WTC11 (cell line): ENCODE measurements around the gene CHRM1.

Experiments used
- GTF2I ChIP-seq: fragments of 250-450 bp; sonication (Bioruptor Pico); conservative IDR thresholded peaks from 2 replicates; pipeline ENCODE4 v1.4.0; 2021; ENCODE audit warnings: mild to moderate bottlenecking
- NFE2L1 ChIP-seq: sonication (generic); formaldehyde crosslinking; IDR thresholded peaks from 2 replicates; pipeline ENCODE4 v1.8.1; 2023; ENCODE audit warnings: missing genetic modification reagents
- NR3C1 ChIP-seq: sonication (generic); formaldehyde crosslinking; conservative IDR thresholded peaks from 2 replicates; pipeline ENCODE4 v1.8.1; 2023; ENCODE audit warnings: low read depth, mild to moderate bottlenecking, missing genetic modification reagents
- PREB ChIP-seq: sonication (generic); formaldehyde crosslinking; IDR thresholded peaks from 2 replicates; pipeline ENCODE4 v1.8.1; 2022; ENCODE audit warnings: mild to moderate bottlenecking, missing genetic modification reagents, moderate library complexity, borderline replicate concordance
- SMAD3 ChIP-seq: sonication (generic); formaldehyde crosslinking; IDR thresholded peaks from 2 replicates; pipeline ENCODE4 v1.8.0; 2022; ENCODE audit warnings: missing genetic modification reagents, mild to moderate bottlenecking, borderline replicate concordance
- TCF7 ChIP-seq: sonication (generic); formaldehyde crosslinking; IDR thresholded peaks from 2 replicates; pipeline ENCODE4 v1.8.0; 2022; ENCODE audit warnings: mild to moderate bottlenecking, low read depth, missing genetic modification reagents, moderate library complexity
- TEAD4 ChIP-seq: sonication (generic); formaldehyde crosslinking; IDR thresholded peaks from 2 replicates; pipeline ENCODE4 v1.8.0; 2022; ENCODE audit warnings: mild to moderate bottlenecking, missing genetic modification reagents
- USF2 ChIP-seq: sonication (generic); formaldehyde crosslinking; IDR thresholded peaks from 2 replicates; pipeline ENCODE4 v1.8.1; 2023; ENCODE audit warnings: mild to moderate bottlenecking, missing genetic modification reagents, moderate library complexity
- TF ChIP-seq, protein P1 (sequence below): sonication (generic); formaldehyde crosslinking; IDR thresholded peaks from 2 replicates; pipeline ENCODE4 v1.8.1; 2023; ENCODE audit warnings: mild to moderate bottlenecking, moderate library complexity, missing genetic modification reagents
- TF ChIP-seq, protein P2 (sequence below): sonication (generic); formaldehyde crosslinking; IDR thresholded peaks from 2 replicates; pipeline ENCODE4 v1.8.1; 2022; ENCODE audit warnings: low read depth, mild to moderate bottlenecking, moderate library complexity, missing genetic modification reagents, borderline replicate concordance

DNA sequence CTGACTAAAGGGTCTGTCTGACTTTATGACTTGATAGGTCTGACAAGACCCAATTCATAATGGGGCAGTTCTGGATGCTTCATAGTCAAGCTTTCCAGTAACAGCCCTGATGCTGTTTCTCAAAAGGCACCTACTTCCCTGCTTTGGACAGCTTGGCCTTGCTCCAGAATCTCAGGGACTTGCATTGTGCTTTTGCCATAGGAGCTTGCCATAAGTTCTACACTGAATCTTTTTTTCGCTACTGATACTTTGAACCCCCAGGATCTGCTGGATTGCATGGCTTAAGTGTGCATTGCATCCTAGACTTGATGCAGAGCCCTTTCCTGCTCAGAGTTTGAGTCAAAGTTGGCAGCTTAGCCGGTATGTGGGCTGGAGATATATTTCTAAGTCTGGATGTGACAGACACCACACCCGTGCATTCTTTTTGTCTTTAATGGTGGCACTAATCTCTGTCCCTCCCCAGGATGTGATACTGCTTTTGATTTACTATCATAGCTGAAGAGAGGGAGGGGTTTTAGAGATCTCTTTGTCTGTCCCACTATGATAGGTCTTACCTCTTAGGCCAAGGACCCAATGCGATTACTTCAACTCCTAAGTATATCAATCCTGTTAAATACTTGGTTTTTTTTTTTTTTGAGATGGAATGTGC, 57.4 kb downstream of the CHRM1 start:
- no peak for TF ChIP-seq SMAD3 (CRISPR knock-in tag)
- no peak for TF ChIP-seq PREB (CRISPR knock-in tag)
- TF ChIP-seq NR3C1 (CRISPR knock-in tag): no peak
- no peak for TF ChIP-seq TCF7
- TF ChIP-seq, protein P1, sequence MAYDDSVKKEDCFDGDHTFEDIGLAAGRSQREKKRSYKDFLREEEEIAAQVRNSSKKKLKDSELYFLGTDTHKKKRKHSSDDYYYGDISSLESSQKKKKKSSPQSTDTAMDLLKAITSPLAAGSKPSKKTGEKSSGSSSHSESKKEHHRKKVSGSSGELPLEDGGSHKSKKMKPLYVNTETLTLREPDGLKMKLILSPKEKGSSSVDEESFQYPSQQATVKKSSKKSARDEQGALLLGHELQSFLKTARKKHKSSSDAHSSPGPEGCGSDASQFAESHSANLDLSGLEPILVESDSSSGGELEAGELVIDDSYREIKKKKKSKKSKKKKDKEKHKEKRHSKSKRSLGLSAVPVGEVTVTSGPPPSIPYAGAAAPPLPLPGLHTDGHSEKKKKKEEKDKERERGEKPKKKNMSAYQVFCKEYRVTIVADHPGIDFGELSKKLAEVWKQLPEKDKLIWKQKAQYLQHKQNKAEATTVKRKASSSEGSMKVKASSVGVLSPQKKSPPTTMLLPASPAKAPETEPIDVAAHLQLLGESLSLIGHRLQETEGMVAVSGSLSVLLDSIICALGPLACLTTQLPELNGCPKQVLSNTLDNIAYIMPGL: no peak
- no peak for TF ChIP-seq TEAD4 (CRISPR knock-in tag)
- no peak for TF ChIP-seq USF2 (CRISPR knock-in tag)
- no peak for TF ChIP-seq NFE2L1 (CRISPR knock-in tag)
- no peak for TF ChIP-seq GTF2I
- TF ChIP-seq, protein P2, sequence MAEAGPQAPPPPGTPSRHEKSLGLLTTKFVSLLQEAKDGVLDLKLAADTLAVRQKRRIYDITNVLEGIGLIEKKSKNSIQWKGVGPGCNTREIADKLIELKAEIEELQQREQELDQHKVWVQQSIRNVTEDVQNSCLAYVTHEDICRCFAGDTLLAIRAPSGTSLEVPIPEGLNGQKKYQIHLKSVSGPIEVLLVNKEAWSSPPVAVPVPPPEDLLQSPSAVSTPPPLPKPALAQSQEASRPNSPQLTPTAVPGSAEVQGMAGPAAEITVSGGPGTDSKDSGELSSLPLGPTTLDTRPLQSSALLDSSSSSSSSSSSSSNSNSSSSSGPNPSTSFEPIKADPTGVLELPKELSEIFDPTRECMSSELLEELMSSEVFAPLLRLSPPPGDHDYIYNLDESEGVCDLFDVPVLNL (CRISPR knock-in tag): no peak
